ENCODE results near the gene TNS2.

TNS2 gene

GRCh38 chr12:53068811-53069585, 19.1 kb downstream of the TNS2 start:
- no peak for DNase-seq

- no peak for DNase-seq
These were observed 20.0 kb downstream of the TNS2 start for GRCh38 chr12:53069621-53070410.

- DNase-seq, result no peak
These were observed 21.1 kb downstream of the TNS2 start for GRCh38 chr12:53070877-53071492.

- DNase-seq, result no peak
These were observed 22.0 kb downstream of the TNS2 start for GRCh38 chr12:53071591-53072551.

- no peak for DNase-seq
These were observed 24.0 kb downstream of the TNS2 start for GRCh38 chr12:53073881-53074280.

GRCh38 chr12:53074283-53074998, 24.6 kb downstream of the TNS2 start:
- no peak for DNase-seq

GRCh38 chr12:53074999-53075370, 25.1 kb downstream of the TNS2 start:
- no peak for DNase-seq

GRCh38 chr12:53076461-53076860, 26.6 kb downstream of the TNS2 start:
- no peak for DNase-seq

- DNase-seq, result no peak
These were observed 27.2 kb downstream of the TNS2 start for GRCh38 chr12:53077030-53077429.

GRCh38 chr12:53078425-53079225, 28.8 kb downstream of the TNS2 start:
- no peak for DNase-seq

- peak; percentile 43 for DNase-seq
These were observed 29.6 kb downstream of the TNS2 start, which contains the start of gene SPRYD3 for GRCh38 chr12:53079226-53080117. SPRYD3 (minus strand) TSS chr12:53079390; CDS start chr12:53079333, 57 bp downstream.

- no peak for DNase-seq
These were observed 32.8 kb downstream of the TNS2 start for GRCh38 chr12:53082637-53083175.

- no peak for DNase-seq
These were observed 36.5 kb downstream of the TNS2 start for GRCh38 chr12:53086361-53086760.

GRCh38 chr12:53090105-53090504, 40.2 kb downstream of the TNS2 start:
- DNase-seq, result no peak

GRCh38 chr12:53090554-53090953, 40.7 kb downstream of the TNS2 start:
- no peak for DNase-seq

- no peak for DNase-seq
These were observed 41.9 kb downstream of the TNS2 start for GRCh38 chr12:53091756-53092155.

GRCh38 chr12:53093777-53094393, 44.0 kb downstream of the TNS2 start:
- no peak for DNase-seq

- DNase-seq, result no peak
These were observed 44.5 kb downstream of the TNS2 start for GRCh38 chr12:53094394-53094787.
